DMS153 (cell line): ENCODE data around the gene NOP9.
A peak's percentile ranks its signal among the peaks of the same experiment; 100 is the strongest.

Experiments
- DNase-seq: peaks from one replicate; lab custom pipeline; 2025; lab: John Stamatoyannopoulos, UW

The NOP9 gene

GRCh38 chr14:24299255-24300191, at the start of gene NOP9, which contains the start of gene DHRS1:
Gene NOP9, plus strand, starts transcription at chr14:24299850. Its CDS starts 105 bp downstream, at chr14:24299955.
Gene DHRS1, minus strand, starts transcription at chr14:24299780. Its CDS starts 674 bp downstream, at chr14:24299106.
- DNase-seq = peak; percentile 56

GRCh38 chr14:24250354-24250753, 49.3 kb upstream of the NOP9 start:
- DNase-seq = no peak

- DNase-seq = no peak
Measured at GRCh38 chr14:24251880-24252288, 47.8 kb upstream of the NOP9 start.

GRCh38 chr14:24252289-24253124, 47.1 kb upstream of the NOP9 start:
- DNase-seq = no peak

GRCh38 chr14:24253936-24254335, 45.7 kb upstream of the NOP9 start:
- no peak for DNase-seq

- DNase-seq = no peak
Measured at GRCh38 chr14:24254630-24255392, 44.8 kb upstream of the NOP9 start.

GRCh38 chr14:24255438-24255837, 44.2 kb upstream of the NOP9 start:
- DNase-seq = no peak

- no peak for DNase-seq
Measured at GRCh38 chr14:24255931-24256711, 43.5 kb upstream of the NOP9 start.

- no peak for DNase-seq
Measured at GRCh38 chr14:24256960-24257359, 42.7 kb upstream of the NOP9 start.

- no peak for DNase-seq
Measured at GRCh38 chr14:24258119-24258518, 41.5 kb upstream of the NOP9 start.

GRCh38 chr14:24258548-24259265, 40.9 kb upstream of the NOP9 start:
- no peak for DNase-seq

GRCh38 chr14:24259282-24260025, 40.2 kb upstream of the NOP9 start:
- no peak for DNase-seq

- DNase-seq = no peak
Measured at GRCh38 chr14:24260026-24260779, 39.4 kb upstream of the NOP9 start.

GRCh38 chr14:24260780-24261157, 38.9 kb upstream of the NOP9 start:
- DNase-seq = no peak

- DNase-seq = no peak
Measured at GRCh38 chr14:24261256-24261968, 38.2 kb upstream of the NOP9 start.

- no peak for DNase-seq
Measured at GRCh38 chr14:24261969-24262327, 37.7 kb upstream of the NOP9 start.

- DNase-seq = no peak
Measured at GRCh38 chr14:24262821-24263733, 36.6 kb upstream of the NOP9 start, which contains the start of gene TGM1. Gene TGM1, minus strand, starts transcription at chr14:24263177. Its CDS starts 825 bp downstream, at chr14:24262352.
